ENCODE results near the gene ZNF547.
A peak's percentile ranks its signal among the peaks of the same experiment; 100 is the strongest.
"Not testable (repeated sequence)": the region's sequence is repeated elsewhere in the genome, so short reads cannot be mapped to it uniquely, and the experiment has no call there.

The ZNF547 gene

GRCh38 chr19:57374179-57374578 is 10.8 kb downstream of the ZNF547 start:
- DNase-seq (ENCODE audit: low read depth in 2 of 3, low spot score in 1 of 3), result no peak

- not testable (repeated sequence) for DNase-seq (ENCODE audit: low read depth in 2 of 3, low spot score in 1 of 3)
These were observed 11.3 kb downstream of the ZNF547 start for GRCh38 chr19:57374647-57375046.

- no peak for DNase-seq (ENCODE audit: low read depth in 2 of 3, low spot score in 1 of 3)
These were observed 12.8 kb downstream of the ZNF547 start for GRCh38 chr19:57376151-57376550.

DNA sequence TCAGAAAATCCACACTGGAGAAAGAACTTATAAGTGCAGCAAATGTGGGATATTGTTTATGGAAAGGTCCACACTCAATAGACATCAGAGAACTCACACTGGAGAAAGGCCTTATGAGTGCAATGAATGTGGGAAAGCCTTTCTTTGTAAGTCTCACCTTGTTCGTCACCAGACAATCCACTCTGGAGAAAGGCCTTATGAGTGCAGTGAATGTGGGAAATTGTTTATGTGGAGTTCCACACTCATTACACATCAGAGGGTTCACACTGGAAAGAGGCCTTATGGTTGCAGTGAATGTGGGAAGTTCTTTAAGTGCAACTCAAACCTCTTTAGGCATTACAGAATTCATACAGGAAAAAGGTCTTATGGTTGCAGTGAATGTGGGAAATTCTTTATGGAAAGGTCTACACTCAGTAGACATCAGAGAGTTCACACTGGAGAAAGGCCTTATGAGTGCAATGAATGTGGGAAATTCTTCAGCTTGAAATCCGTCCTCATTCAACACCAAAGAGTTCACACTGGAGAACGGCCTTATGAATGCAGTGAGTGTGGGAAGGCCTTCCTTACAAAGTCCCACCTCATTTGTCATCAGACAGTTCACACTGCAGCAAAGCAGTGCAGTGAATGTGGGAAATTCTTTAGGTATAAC is 14.3 kb downstream of the ZNF547 start:
- no peak for DNase-seq (ENCODE audit: low read depth in 2 of 3, low spot score in 1 of 3)

GRCh38 chr19:57380923-57381322 is 17.6 kb downstream of the ZNF547 start:
- DNase-seq (ENCODE audit: low read depth in 2 of 3, low spot score in 1 of 3), result no peak

DNA sequence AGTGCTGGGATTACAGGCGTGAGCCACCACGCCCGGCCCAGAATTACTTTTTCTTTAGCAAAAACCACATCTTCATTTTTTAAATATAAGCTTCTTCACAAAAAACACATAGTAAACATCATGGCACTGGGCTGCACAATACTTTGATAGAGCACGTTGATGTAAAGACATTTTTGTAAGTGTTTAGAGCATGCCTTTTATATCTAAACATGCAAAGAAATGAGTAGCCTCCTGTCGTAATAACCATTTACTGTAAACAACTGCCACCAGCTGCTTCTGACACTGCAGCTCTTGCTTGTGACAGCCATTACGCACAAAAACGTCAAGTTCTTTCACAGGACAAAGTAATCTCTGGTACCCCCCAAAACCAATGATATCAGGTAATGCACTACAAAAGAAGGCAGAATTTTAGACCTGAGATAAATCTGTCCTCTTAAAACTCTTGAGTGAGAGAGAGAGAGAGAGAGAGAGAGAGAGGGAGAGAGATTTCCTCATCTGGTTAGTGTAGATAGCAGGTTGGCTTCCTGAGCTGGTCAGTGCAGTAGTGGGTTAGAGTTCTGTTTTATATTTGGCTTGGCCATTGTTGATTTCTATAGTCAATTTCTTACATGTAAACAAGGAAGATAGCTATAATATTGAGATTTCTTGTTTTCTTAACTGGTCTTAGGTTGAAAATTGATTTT is 19.6 kb downstream of the ZNF547 start:
- no peak for DNase-seq (ENCODE audit: low read depth in 2 of 3, low spot score in 1 of 3)

DNA sequence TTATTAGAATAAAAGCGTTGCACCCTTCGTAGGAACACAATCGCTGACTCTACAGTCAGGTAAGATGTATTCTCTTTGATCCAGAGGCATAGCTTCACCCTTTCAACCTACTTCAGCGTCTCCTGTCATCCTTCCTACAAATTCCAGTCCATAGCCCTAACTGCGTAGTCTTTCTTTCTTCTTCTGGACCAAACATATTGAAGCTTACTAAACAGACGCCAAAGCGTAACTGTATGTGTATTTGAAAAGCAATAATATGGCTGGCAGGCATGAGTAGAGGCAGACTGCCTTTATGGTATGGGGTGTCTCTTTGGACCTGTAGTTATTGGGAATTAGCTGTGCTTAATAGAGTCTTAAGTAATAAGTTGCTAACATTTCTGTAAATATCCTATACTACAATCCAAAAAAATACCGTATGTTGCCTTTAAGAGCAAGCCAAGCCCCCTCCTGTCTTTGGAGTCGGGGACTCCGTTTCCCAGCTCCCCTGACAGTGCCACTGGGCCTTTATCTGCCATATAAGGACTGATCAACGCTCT is 25.9 kb downstream of the ZNF547 start:
- DNase-seq (ENCODE audit: low read depth in 2 of 3, low spot score in 1 of 3), result no peak

- DNase-seq (ENCODE audit: low read depth in 2 of 3, low spot score in 1 of 3), result peak; percentile 91 to 95 (median 92)
These were observed 26.6 kb downstream of the ZNF547 start, which contains the start of gene ZNF548 for GRCh38 chr19:57389730-57390598. Gene ZNF548 (plus strand): TSS chr19:57389854. CDS start chr19:57390100, 246 bp downstream.

- no peak for DNase-seq (ENCODE audit: low read depth in 2 of 3, low spot score in 1 of 3)
These were observed 32.4 kb downstream of the ZNF547 start for GRCh38 chr19:57395710-57396109.

DNA sequence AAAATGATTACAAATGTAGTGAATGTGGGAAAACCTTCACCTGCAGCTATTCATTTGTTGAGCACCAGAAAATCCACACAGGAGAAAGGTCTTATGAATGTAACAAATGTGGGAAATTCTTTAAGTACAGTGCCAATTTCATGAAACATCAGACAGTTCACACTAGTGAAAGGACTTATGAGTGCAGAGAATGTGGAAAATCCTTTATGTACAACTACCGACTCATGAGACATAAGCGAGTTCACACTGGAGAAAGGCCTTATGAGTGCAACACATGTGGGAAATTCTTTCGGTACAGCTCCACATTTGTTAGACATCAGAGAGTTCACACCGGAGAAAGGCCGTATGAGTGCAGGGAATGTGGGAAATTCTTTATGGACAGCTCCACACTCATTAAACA is 35.5 kb downstream of the ZNF547 start:
- no peak for DNase-seq (ENCODE audit: low read depth in 2 of 3, low spot score in 1 of 3)

DNA sequence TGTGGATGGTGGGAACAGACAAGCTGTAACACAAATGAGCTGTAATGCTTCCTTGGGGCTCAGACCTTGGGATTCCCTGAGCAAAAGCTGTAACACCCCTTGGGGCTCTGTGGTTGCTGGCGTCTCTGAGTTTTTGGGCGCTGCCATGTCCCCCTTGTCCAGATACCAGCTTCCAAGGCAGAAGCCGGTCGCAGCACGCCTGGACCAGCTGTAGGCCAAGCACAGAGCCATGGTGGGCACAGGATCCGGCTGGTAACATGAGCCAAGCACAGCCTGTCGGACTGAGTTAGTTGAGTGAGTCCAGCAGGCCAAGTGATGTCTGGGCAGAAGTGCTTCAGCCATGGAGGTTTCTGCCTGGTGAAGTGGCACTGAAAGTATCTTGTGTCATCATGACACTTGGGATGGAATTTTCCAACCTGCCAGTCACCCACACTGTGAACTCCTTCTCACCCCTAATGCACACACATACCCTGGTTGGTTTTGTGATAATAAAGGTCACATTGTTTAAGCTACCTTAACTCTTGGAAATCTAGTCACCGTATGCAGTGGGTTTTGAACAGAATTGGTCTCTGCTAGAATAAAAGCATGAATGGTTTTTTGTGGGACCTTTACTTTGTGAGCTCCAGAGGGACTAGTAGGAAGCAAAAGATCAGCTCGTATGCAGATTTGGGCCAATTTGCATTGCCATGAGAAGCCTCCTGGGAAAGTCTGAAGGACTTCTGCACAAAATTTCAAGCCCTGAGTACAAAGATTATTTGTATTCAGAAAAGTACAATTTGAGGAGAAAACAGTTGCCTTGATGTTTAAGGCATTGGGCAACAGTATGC is 40.6 kb downstream of the ZNF547 start:
- DNase-seq (ENCODE audit: low read depth in 2 of 3, low spot score in 1 of 3), result no peak

DNA sequence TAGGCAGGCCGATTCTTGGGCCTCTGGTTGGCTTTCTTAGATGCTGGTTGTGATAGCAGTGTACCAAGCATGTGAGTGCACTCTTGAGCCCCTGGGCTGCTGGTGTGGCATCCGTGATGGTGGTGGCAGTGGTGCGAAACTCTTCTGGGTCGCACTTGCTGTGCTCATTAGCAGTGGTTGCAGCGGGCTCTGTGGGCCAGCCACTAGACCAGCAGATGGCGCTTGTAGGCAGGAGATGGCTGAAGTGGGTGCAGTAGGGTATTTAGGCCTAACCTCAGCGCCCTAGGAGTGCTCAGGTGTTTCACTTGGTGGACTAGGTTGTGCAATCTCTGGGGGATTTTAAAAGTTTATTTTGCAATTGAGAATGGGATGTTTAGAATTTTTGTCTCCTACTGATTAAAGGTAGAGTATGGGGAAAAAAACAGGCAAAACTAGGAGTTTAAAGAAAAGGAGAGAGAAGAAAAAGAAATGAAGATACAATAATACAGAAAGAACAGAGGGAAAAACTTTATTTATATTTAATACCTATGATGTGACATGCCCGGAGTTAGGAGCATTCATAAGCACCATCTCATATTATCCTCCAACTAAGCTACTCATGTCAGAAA is 43.3 kb downstream of the ZNF547 start:
- DNase-seq (ENCODE audit: low read depth in 2 of 3, low spot score in 1 of 3), result peak; percentile 55 to 71 (median 62)

- DNase-seq (ENCODE audit: low read depth in 2 of 3, low spot score in 1 of 3), result peak; percentile 83 to 88 (median 87)
These were observed 47.7 kb downstream of the ZNF547 start, which contains the start of gene ZNF17 for GRCh38 chr19:57410877-57411671. Gene ZNF17 (plus strand): TSS chr19:57411161. CDS start chr19:57413616, 2,455 bp downstream.

DNA sequence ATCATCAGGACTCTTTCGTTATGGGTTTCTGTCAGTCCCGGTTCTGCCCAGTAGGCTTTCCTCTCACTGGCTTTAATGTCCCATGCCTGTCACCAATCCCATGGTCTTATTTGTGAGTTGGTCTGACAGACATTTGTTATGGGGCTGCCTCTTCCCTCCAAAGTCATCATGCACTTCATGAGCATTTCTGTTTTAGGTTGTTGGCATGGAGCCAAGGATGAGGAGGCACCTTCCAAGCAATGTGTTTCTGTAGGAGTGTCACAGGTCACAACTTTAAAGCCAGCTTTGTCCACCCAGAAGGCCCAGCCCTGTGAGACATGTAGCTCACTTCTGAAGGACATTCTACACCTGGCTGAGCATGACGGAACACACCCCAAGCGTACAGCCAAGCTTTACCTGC is 56.1 kb downstream of the ZNF547 start:
- no peak for DNase-seq (ENCODE audit: low read depth in 2 of 3, low spot score in 1 of 3)

DNA sequence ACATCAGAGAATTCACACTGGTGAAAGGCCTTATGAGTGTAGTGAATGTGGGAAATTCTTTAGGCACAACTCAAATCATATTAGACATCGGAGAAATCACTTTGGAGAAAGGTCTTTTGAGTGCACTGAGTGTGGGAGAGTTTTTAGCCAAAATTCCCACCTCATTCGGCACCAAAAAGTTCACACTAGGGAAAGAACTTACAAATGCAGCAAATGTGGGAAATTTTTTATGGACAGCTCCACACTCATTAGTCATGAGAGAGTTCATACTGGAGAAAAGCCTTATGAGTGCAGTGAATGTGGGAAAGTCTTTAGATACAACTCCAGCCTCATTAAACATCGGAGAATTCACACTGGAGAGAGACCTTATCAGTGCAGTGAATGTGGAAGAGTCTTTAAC is 57.7 kb downstream of the ZNF547 start:
- no peak for DNase-seq (ENCODE audit: low read depth in 2 of 3, low spot score in 1 of 3)
